PC-3 (cell line): Measurements from ENCODE around the gene R3HDM1.

Experiments used
- CTCF ChIP-seq: fragments of 300-600 bp; sonication (generic); conservative IDR thresholded peaks from 2 replicates; pipeline ENCODE4 v1.5.1; 2017; ENCODE audit warnings: antibody characterized with exemption, low read depth, mild to moderate bottlenecking, low read length
- EZH2 ChIP-seq: fragments of 300-600 bp; sonication (generic); IDR thresholded peaks from one replicate; pipeline ENCODE4 v1.6.1; 2017; ENCODE audit warnings: antibody characterized with exemption, mild to moderate bottlenecking, low read length; ENCODE audit not compliant: unreplicated experiment
- EZH2phosphoT487 ChIP-seq: fragments of 300-600 bp; sonication (generic); IDR thresholded peaks from 2 replicates; pipeline ENCODE4 v1.6.1; 2018; ENCODE audit warnings: mild to moderate bottlenecking, antibody characterized with exemption, low read length, borderline replicate concordance

- TF ChIP-seq CTCF (no peak), EZH2 (no peak), EZH2phosphoT487 (no peak)
These were observed 24.0 kb downstream of the R3HDM1 start for GRCh38 chr2:135555311-135555710.
